ENCODE results near the gene PECR. TPM values are rescaled to one million over a fixed set of nuclear protein-coding genes. Genes with fewer than 3 reads are reported as not detected.

Gene PECR
- total and polyA plus RNA-seq, 2 of the 13 experiments (the other 11 are each of a cell fraction or from before 2014, with no cell fraction given): 151 to 153 TPM

DNA sequence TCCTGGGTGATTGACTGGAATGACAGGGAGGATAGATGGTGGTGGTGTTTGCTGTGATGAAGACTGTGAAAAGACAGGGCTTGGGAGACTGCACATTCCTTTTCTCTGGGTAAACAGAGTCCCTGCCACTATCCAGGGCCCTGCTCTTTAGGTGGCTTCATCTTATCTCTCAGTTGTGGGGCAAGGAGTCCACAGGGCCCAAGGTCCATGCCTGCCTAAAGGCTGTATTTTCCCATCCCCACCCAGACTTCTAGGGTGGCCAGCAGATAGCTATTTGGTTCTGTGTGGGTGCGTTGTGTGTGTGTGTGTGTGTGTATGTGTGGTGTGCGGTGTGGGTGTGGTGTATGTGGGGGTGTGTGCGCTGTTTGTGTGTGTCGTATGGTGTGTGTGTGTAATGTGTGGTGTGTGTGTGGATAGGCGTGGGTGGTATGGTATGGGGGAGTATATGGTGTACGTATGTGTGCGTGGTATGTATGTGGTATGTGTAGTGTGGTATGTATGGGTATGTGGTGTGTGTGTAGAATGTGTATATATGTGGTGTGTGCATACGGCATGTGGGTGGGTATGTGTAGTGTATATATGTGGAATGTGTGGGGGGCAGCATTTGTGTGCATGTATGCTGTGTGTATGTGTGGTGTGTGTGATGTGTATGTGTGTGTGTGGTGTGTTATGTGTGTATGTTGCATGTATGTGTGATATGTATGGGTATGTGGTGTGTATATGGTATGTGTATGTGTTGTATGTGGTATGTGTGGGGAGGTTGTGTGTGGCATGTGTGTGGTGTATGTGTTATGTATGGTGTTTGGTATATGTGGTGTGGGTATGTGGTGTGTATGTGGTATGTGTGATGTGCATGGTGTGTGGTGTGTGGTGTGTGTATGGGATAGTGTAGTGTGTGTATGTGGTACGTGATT is 17.1 kb upstream of the PECR start (continued):
- TF ChIP-seq ZNF552 (CRISPR knock-in tag; IDR thresholded peaks at IDR 0.05; ENCODE audit: borderline replicate concordance) (no peak), SP4 (CRISPR knock-in tag; IDR thresholded peaks at IDR 0.05) (0 out of 2 replicates have a peak, but pooled peaks have one; percentile 25), ZBTB25 (CRISPR knock-in tag; IDR thresholded peaks at IDR 0.05) (no peak), KLF13 (CRISPR knock-in tag; IDR thresholded peaks at IDR 0.05) (no peak), PLRG1 (conservative IDR thresholded peaks at IDR 0.05) (peak; percentile 84; the same call in 1 of the 2 replicates), KAT7 (CRISPR knock-in tag; IDR thresholded peaks at IDR 0.05; ENCODE audit: borderline replicate concordance) (no peak), ZNF367 (CRISPR knock-in tag; IDR thresholded peaks at IDR 0.05; ENCODE audit: borderline replicate concordance) (no peak), IKZF1 (IDR thresholded peaks at IDR 0.05) (peak; percentile 71; the same call in 1 of the 2 replicates), HNRNPUL1 (IDR thresholded peaks at IDR 0.05; ENCODE audit: low read depth, low read length) (no peak), HNF4A (CRISPR knock-in tag; IDR thresholded peaks at IDR 0.05) (peak; percentile 43; the same call in 1 of the 2 replicates), MED13 (CRISPR knock-in tag; IDR thresholded peaks at IDR 0.05) (no peak), CREB1 (IDR thresholded peaks at IDR 0.05) (peak; percentile 29; the same call in 1 of the 2 replicates), CREB1 (CRISPR knock-in tag; IDR thresholded peaks at IDR 0.05) (no peak), RORA (CRISPR knock-in tag; IDR thresholded peaks at IDR 0.05) (no peak), ZNF773 (CRISPR knock-in tag; IDR thresholded peaks at IDR 0.05; ENCODE audit: borderline replicate concordance) (no peak), ZBTB37 (CRISPR knock-in tag; IDR thresholded peaks at IDR 0.05) (no peak), CEBPB (IDR thresholded peaks at IDR 0.05; ENCODE audit: borderline replicate concordance, low read depth, low read length) (no peak), SAFB2 (CRISPR knock-in tag; IDR thresholded peaks at IDR 0.05; ENCODE audit: borderline replicate concordance, low read depth) (no peak), STAT5B (CRISPR knock-in tag; IDR thresholded peaks at IDR 0.05) (no peak)
- TF ChIP-seq, protein P1, sequence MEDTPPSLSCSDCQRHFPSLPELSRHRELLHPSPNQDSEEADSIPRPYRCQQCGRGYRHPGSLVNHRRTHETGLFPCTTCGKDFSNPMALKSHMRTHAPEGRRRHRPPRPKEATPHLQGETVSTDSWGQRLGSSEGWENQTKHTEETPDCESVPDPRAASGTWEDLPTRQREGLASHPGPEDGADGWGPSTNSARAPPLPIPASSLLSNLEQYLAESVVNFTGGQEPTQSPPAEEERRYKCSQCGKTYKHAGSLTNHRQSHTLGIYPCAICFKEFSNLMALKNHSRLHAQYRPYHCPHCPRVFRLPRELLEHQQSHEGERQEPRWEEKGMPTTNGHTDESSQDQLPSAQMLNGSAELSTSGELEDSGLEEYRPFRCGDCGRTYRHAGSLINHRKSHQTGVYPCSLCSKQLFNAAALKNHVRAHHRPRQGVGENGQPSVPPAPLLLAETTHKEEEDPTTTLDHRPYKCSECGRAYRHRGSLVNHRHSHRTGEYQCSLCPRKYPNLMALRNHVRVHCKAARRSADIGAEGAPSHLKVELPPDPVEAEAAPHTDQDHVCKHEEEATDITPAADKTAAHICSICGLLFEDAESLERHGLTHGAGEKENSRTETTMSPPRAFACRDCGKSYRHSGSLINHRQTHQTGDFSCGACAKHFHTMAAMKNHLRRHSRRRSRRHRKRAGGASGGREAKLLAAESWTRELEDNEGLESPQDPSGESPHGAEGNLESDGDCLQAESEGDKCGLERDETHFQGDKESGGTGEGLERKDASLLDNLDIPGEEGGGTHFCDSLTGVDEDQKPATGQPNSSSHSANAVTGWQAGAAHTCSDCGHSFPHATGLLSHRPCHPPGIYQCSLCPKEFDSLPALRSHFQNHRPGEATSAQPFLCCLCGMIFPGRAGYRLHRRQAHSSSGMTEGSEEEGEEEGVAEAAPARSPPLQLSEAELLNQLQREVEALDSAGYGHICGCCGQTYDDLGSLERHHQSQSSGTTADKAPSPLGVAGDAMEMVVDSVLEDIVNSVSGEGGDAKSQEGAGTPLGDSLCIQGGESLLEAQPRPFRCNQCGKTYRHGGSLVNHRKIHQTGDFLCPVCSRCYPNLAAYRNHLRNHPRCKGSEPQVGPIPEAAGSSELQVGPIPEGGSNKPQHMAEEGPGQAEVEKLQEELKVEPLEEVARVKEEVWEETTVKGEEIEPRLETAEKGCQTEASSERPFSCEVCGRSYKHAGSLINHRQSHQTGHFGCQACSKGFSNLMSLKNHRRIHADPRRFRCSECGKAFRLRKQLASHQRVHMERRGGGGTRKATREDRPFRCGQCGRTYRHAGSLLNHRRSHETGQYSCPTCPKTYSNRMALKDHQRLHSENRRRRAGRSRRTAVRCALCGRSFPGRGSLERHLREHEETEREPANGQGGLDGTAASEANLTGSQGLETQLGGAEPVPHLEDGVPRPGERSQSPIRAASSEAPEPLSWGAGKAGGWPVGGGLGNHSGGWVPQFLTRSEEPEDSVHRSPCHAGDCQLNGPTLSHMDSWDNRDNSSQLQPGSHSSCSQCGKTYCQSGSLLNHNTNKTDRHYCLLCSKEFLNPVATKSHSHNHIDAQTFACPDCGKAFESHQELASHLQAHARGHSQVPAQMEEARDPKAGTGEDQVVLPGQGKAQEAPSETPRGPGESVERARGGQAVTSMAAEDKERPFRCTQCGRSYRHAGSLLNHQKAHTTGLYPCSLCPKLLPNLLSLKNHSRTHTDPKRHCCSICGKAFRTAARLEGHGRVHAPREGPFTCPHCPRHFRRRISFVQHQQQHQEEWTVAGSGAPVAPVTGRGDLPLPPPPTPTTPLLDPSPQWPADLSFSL (CRISPR knock-in tag; IDR thresholded peaks at IDR 0.05): peak; percentile 65; the same call in 1 of the 2 replicates
